HG03097 (cell line): ENCODE measurements around the gene PTX4.
"Not testable (repeated sequence)": the region's sequence is repeated elsewhere in the genome, so short reads cannot be mapped to it uniquely, and the experiment has no call there.

Experiments
- ATAC-seq: cut with Tn5 transposase; IDR thresholded peaks from one replicate; pipeline ENCODE4 v1.9.1; 2021; ENCODE audit not compliant: unreplicated experiment, low FRiP score

Gene PTX4

DNA sequence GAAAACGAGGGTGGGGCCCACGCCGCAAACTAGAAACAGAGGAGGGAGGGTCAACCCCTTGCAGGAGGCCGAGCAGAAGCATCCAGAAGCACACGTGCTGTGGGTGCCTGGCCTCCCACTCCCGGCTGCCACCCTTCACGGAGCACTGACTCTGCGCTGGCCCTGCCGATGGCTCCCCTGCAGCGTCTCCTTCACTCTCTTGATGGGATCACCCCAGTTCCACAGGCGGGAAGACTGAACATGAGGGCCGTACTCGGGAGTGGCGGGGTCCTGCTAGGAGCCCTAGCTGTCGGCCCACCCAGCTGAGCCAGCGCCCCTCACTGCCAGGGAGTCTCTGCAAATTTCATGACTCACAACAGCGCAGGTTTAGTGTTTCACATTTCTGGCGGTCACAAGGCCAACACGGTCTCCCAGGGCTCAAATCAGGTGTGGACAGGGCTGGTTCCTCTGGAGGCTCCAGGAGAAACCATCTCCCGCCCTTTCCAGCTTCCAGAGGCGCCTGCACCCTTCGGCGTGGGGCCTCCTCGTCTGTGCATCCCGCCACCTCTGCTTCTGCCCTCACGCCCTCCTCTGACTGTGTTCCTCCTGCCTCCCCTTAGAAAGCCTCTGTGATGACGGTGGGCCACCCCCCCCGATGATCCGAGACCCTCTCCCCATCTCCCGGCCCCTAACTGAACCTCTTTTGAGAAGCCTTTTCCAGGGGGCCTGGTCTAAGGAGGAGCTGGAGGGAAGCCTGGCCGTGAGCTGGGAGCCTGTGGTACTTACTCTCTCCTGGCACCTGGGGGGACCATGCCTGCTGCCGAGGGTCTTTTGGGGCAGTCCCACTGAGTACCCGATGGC lies 2.0 kb downstream of the PTX4 start:
- no peak for ATAC-seq

- no peak for ATAC-seq
Observed at GRCh38 chr16:1485847-1486496, 2.8 kb downstream of the PTX4 start.

- ATAC-seq, result no peak
Observed at GRCh38 chr16:1481906-1482835, 6.6 kb downstream of the PTX4 start.

DNA sequence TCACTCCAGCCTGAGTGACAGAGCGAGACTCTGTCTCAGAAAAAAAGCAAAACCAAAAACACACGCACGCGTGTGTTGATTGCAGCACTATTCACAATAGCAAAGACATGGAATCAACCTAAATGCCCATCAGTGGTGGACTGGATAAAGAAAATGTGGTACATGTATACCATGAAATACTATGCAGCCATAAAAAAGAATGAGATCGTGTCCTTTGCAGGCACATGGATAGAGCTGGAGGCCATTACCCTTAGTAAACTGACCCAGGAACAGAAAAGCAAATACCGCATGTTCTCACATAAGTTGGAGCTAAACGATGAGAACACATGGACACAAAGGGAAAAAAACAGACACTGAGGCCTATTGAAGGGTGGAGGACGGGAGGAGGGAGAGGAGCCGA lies 9.8 kb downstream of the PTX4 start:
- not testable (repeated sequence) for ATAC-seq

GRCh38 chr16:1477033-1477432 lies 11.7 kb downstream of the PTX4 start:
- no peak for ATAC-seq

DNA sequence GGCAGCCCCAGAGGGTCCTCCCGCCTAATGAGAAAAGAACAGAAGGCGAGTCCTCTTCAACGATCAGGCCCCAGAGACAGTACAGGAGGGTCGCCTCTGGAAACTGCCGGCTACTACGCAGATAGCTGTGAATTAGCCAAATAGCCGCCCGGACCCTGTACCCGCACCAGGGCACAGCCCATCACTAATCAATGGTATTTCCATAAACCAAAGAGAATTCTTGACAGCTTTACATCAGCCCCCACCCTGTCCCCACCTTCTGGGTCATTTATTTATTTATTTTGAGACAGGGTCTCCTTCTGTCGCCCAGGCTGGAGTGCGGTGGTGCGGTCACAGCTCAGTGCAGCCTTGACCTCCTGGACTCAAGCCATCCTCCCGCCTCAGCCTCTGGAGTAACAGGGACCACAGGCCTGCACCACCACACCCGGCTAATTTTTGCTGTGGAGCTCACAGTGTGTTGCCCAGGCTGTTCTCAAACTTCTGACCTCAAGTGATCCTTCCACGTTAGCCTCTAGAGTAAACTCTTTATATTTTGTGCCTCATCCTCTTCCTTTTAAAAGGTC lies 13.1 kb downstream of the PTX4 start:
- no peak for ATAC-seq

GRCh38 chr16:1474796-1475551 lies 13.8 kb downstream of the PTX4 start, which contains the start of gene CLCN7:
Gene CLCN7 (minus strand): TSS chr16:1475028. CDS start chr16:1474974, 54 bp downstream.
- peak; percentile 81 for ATAC-seq

- peak; percentile 21 for ATAC-seq
Observed at GRCh38 chr16:1474082-1474795, 14.5 kb downstream of the PTX4 start.

DNA sequence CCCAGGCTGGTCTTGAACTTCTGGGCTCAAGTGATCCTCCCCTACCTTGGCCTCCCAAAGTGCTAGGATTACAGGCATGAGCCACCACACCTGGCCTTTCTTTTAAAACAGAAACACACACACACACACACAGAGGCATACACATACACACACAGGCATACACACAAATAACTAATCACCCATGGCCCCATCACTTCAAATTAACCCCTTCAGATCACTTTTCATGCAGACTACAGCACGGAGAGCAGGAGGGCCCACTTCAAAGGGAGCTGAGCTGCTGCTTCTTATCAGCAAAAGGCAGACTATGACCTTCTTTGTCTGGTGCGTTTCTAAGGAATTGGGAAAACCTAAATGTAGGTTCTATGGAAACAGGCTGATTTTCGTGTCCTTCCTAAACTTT lies 15.8 kb downstream of the PTX4 start:
- no peak for ATAC-seq

DNA sequence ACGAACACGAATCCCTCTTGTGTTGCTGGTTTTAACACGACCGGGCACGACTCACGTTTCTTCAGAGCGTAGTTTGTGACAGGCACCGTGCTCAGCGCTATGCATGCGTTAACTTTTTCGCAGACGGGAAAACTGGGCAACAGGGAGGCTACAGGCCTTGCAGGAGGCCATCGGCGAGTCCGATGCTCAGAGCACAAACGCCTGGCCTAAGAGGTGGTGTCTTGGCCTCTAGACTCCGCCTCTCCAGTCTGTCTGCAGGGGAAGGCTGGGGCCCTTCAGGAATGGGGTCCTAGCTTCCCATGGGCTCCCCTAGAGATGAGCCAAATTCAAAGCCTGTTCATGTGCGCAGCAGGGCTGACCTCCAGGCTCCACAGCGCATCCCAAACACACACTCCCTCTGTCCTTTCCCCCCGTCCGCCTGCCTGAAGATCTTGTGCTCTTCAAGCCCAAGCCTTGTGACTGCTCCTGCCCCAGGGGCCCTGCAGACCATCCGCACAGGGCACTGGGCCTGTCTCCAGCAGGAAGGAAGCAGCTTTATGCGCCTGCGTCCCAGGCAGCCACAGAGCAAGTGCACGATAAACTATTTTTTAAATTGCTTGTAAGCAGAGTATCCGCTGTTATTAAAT lies 17.1 kb downstream of the PTX4 start:
- ATAC-seq, result no peak

DNA sequence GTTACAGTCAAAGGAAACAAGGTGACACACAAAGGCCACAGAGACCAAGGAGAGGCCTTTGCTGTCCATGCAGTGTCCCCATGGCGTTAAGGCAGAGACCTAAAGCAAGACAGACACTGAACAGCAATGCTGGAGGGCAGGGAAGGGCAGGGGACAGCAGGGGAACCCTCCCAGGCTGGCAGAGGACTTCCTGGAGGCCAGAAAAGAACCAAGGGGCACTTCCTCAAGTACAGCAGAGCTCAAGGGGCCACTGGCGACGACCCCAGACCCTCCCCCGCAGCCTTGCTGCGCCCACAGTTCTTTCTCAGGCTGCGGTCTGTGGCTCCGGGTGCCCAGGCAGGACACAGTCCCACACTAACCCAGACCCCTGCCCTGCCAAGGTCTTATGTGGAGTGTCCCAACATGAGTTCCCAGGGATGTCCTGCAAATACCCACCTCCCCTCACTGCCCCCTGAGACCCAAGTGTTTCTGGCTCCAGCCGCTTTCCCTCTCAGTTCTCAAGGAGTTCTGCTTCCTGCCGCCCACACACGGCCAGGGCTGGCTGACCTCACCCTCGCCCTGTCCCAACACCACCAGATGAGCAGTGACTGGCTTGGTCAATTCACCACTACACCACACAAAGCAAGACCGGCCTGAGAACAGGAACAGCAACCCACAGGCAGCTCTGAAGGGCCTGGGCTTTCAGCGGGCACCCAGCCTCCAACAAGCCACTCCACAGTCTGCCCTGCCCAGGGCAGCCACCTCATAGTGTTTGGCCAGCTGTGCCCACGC lies 18.1 kb downstream of the PTX4 start:
- no peak for ATAC-seq

DNA sequence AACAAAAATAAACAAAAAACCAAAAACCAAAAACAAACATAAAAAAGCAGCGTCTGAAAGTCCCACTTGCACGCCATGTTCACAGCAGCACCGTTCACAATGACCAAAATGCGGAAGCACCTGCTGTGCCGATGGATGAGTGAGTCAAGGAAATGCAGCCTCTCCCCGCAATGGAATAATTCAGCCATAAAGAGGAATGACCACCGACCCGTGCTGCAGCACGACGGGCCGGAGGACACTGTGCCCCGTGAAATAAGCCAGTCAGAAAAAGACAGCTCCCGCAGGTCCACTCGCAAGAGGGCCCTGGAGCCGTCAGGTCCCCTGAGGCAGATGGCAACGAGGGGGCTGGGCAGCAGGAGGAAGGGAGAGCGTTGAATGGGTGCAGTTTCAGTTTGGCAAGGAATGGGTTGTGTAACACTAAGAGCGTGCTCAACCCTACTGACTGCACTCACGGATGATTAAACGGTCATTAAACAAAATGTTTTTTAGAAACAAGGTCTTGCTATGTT lies 19.0 kb downstream of the PTX4 start:
- no peak for ATAC-seq

DNA sequence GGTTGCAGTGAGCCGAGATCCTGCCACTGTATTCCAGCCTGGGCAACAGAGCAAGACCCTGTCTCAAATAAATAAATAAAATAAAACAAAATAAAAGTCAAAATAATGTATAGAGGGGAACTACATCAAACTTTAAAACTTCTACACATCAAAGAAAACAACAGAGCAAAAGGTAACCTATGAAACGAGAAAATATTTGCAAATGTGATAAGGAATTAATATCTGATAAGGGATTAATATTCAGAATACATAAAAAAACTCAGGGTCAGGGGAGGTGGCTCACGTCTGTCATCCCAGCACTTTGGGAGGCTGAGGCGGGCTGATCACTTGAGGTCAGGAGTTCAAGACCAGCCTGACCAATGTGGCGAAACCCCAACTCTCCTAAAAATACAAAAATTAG lies 19.6 kb downstream of the PTX4 start:
- not testable (repeated sequence) for ATAC-seq

GRCh38 chr16:1468426-1468810 lies 20.3 kb downstream of the PTX4 start:
- ATAC-seq, result no peak

DNA sequence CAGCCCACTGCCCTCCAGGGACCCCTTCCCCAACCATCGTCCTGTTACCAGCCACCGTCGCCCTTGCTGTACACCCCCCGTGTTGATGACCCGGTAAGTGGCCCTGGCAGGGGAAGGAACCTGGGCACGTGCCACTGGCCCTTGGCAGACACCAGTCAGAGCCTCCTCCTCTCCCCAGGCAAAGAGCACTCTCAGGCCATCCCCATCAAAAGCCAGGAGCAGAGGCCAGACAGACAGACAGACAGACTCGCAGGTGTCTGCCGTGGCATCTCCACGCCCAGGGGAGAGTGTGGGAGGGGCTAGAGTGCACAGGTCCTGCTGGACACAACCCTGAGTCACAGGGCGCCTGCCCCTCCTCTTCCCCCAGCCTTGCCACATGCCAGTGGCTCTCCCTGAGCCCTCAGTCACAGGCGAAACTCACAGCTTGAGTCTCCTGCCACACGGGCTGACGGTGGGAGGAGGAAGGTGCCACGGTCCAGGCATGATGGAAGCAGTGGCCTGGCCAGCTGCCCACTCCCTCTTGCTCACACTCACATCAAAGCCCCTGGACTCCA lies 21.7 kb downstream of the PTX4 start:
- ATAC-seq, result no peak

- no peak for ATAC-seq
Observed at GRCh38 chr16:1466054-1466453, 22.7 kb downstream of the PTX4 start.

GRCh38 chr16:1465567-1465915 lies 23.2 kb downstream of the PTX4 start:
- ATAC-seq, result no peak
